Testis (tissue), 2 donors: ENCODE measurements around the gene ZSCAN22.
"Not testable (repeated sequence)": the region's sequence is repeated elsewhere in the genome, so short reads cannot be mapped to it uniquely, and the experiment has no call there.

Source experiments
- POLR2A ChIP-seq: fragments of 450-650 bp; IDR thresholded peaks from one replicate; pipeline ENCODE4 v1.6.1; 2017; ENCODE audit warnings: antibody characterized with exemption, mild to moderate bottlenecking, moderate library complexity
- TF ChIP-seq, protein P1 (sequence below), 3 experiments: fragments of 450-650 bp in 2 of 3; fragments of 200-600 bp in 1 of 3; sonication (generic) in 1 of 3; IDR thresholded peaks; one replicate each; pipeline ENCODE4 v1.5.1; 2016 to 2019; ENCODE audit warnings: antibody characterized with exemption in 3 of 3, mild to moderate bottlenecking in 2 of 3, moderate library complexity in 1 of 3

DNA sequence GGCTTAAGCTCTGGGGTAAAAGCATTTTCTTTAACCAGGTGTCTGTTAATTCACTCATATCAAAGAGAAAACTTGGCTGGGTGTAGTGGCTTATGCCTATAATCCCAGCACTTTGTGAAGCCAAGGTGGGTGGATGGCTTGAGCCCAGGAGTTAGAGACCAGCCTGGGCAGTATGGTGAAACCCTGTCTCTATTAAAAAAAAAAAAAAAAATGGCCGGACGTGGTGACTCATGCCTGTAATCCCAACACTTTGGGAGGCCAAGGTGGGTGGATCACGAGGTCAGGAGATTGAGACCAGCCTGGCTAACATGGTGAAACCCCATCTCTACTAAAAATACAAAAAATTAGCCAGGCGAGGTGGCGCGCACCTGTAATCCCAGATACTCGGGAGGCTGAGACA is 49.9 kb downstream of the ZSCAN22 start:
- TF ChIP-seq, protein P1, sequence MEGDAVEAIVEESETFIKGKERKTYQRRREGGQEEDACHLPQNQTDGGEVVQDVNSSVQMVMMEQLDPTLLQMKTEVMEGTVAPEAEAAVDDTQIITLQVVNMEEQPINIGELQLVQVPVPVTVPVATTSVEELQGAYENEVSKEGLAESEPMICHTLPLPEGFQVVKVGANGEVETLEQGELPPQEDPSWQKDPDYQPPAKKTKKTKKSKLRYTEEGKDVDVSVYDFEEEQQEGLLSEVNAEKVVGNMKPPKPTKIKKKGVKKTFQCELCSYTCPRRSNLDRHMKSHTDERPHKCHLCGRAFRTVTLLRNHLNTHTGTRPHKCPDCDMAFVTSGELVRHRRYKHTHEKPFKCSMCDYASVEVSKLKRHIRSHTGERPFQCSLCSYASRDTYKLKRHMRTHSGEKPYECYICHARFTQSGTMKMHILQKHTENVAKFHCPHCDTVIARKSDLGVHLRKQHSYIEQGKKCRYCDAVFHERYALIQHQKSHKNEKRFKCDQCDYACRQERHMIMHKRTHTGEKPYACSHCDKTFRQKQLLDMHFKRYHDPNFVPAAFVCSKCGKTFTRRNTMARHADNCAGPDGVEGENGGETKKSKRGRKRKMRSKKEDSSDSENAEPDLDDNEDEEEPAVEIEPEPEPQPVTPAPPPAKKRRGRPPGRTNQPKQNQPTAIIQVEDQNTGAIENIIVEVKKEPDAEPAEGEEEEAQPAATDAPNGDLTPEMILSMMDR (IDR thresholded peaks at IDR 0.05) = not testable (repeated sequence)
- TF ChIP-seq POLR2A = not testable (repeated sequence)
